HG03196 (cell line): ENCODE results near the gene TOR1A.

Experiments
- ATAC-seq: cut with Tn5 transposase; IDR thresholded peaks from one replicate; pipeline ENCODE4 v1.9.1; 2021; ENCODE audit not compliant: unreplicated experiment

TOR1A gene

GRCh38 chr9:129823935-129824601 lies at the start of gene TOR1A:
Gene TOR1A, minus strand, starts transcription at chr9:129824136. Its CDS starts 51 bp downstream, at chr9:129824085.
- peak; percentile 89 for ATAC-seq

GRCh38 chr9:129871046-129871445 lies 47.1 kb upstream of the TOR1A start:
- ATAC-seq, result no peak

GRCh38 chr9:129869585-129870501 lies 45.9 kb upstream of the TOR1A start:
- ATAC-seq, result no peak

- no peak for ATAC-seq
Observed at GRCh38 chr9:129868872-129869486, 45.0 kb upstream of the TOR1A start.

- no peak for ATAC-seq
Observed at GRCh38 chr9:129868023-129868871, 44.3 kb upstream of the TOR1A start.

GRCh38 chr9:129867136-129868022 lies 43.4 kb upstream of the TOR1A start:
- ATAC-seq, result no peak

- no peak for ATAC-seq
Observed at GRCh38 chr9:129866394-129867135, 42.6 kb upstream of the TOR1A start.

GRCh38 chr9:129865668-129866320 lies 41.9 kb upstream of the TOR1A start:
- no peak for ATAC-seq

- no peak for ATAC-seq
Observed at GRCh38 chr9:129864991-129865647, 41.2 kb upstream of the TOR1A start.

GRCh38 chr9:129863059-129863690 lies 39.2 kb upstream of the TOR1A start:
- no peak for ATAC-seq

- ATAC-seq, result no peak
Observed at GRCh38 chr9:129861447-129861827, 37.5 kb upstream of the TOR1A start.

GRCh38 chr9:129860653-129861446 lies 36.9 kb upstream of the TOR1A start:
- no peak for ATAC-seq

- ATAC-seq, result no peak
Observed at GRCh38 chr9:129858167-129858962, 34.4 kb upstream of the TOR1A start.

- ATAC-seq, result no peak
Observed at GRCh38 chr9:129857207-129857606, 33.3 kb upstream of the TOR1A start.

- no peak for ATAC-seq
Observed at GRCh38 chr9:129854588-129855110, 30.7 kb upstream of the TOR1A start.

- ATAC-seq, result no peak
Observed at GRCh38 chr9:129853614-129854013, 29.7 kb upstream of the TOR1A start.
